HG02943 (cell line): ENCODE results near the gene SPO11.

ENCODE experiments used
- ATAC-seq: cut with Tn5 transposase; IDR thresholded peaks from one replicate; pipeline ENCODE4 v1.9.1; 2021; ENCODE audit warnings: mild to moderate bottlenecking, low read depth, moderate library complexity; ENCODE audit not compliant: unreplicated experiment

Gene SPO11

DNA sequence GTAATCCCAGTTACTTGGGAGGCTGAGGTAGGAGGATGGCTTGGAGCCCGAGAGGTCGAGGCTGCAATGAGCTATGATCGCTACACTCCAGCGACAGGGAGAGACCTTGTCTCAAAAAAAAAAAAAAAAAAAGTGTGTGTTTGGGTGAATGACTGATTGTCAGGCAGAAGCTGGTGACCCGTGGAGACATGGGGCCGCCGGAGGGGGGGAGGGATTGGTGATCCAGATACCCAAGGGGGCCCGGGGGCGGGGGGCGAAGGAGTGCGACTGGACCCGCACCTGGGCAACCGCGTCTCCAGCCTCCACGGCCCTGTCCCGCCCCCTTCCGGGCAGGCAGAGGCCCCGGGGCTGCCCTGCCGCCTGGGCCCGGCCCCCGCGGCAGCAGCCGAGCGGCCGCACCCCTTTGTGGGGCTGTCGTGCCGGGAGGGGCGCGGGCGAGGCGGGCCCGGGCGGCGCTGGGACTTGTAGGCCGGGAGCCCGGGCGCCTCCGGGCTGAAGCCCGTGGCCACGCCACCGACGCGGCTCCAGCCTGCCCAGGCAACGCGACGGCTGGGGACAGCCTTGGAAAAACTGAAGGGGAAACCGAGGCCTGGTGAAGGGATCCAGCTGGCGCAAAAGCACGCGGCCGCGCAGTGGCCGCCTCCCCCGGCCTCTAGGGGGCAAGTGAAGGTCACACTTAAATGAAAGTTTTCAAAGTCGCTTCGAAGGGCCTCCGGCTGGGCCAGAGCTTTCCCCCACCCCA, 59.5 kb downstream of the SPO11 start:
- no peak for ATAC-seq

GRCh38 chr20:57389695-57390603, 60.3 kb downstream of the SPO11 start:
- ATAC-seq = no peak

GRCh38 chr20:57390604-57391438, 61.2 kb downstream of the SPO11 start, which contains the start of gene RBM38:
Gene RBM38 (plus strand): TSS chr20:57391396. CDS start chr20:57391582, 186 bp downstream.
- ATAC-seq = peak; percentile 38

GRCh38 chr20:57391439-57392301, 62.1 kb downstream of the SPO11 start:
- ATAC-seq = no peak

GRCh38 chr20:57392512-57393271, 63.1 kb downstream of the SPO11 start:
- no peak for ATAC-seq
